HepG2 (cell line): ENCODE measurements around the gene EMP2. TPM values are rescaled to one million over a fixed set of nuclear protein-coding genes. Genes with fewer than 3 reads are reported as not detected.

Experiments
- ATAC-seq: fragments of 200-7000 bp; cut with Tn5 transposase; 3 replicates; pipeline ENCODE4 v1.9.1; 2020; ENCODE audit warnings: mild to moderate bottlenecking, moderate library complexity
- BruUV-seq: library from RNA; stranded (reverse); fragments of 400-500 nt; replicated peaks from 2 replicates; lab custom pipeline; 2021; lab: Mats Ljungman, UMichigan
- CTCF ChIA-PET: fragments of 300-600 bp; formaldehyde crosslinking; extraction: SDS; loops from one replicate; lab custom pipeline; 2021; ENCODE audit warnings: low total read pairs, inconsistent platforms, low intra/inter-chr PET ratio; lab: Yijun Ruan, JAX
- POLR2A ChIA-PET: fragments of 350-600 bp; sonication (Branson Sonifier 250); formaldehyde crosslinking; loops from one replicate; lab custom pipeline; 2020; ENCODE audit warnings: antibody characterized with exemption, inconsistent platforms; lab: Yijun Ruan, JAX
- DNase-seq: peaks from one replicate; pipeline ENCODE4 v3.0.0-alpha.2; 2015; ENCODE audit warnings: low spot score
- FAIRE-seq: peaks from 3 replicates; lab custom pipeline; 2011; peaks lifted over from hg19 to GRCh38; lab: Jason Lieb, UNC
- H2AFZ ChIP-seq: one replicate; pipeline ENCODE4 v1.6.1; 2011; ENCODE audit warnings: low read length, inconsistent platforms
- H3K27ac ChIP-seq: fragments of 300-600 bp; 3 replicates; pipeline ENCODE4 v1.8.0; 2011; ENCODE audit warnings: mixed run types, mild to moderate bottlenecking, mixed read lengths, low read length, inconsistent platforms; ENCODE audit not compliant: insufficient read depth; ENCODE audit errors: extremely low read length
- H3K27me3 ChIP-seq, 2 experiments: fragments of 200-600 bp in 1 of 2; 2 replicates in 1 of 2; 3 replicates in 1 of 2; pipeline versions ENCODE4 v1.6.0 to v1.8.0; 2011; ENCODE audit warnings: low read length in 2 of 2, mild to moderate bottlenecking in 2 of 2, moderate library complexity in 2 of 2, inconsistent platforms in 1 of 2; ENCODE audit not compliant: insufficient read depth in 2 of 2, control insufficient read depth in 1 of 2
- H3K36me3 ChIP-seq, 2 experiments: fragments of 200-600 bp in 1 of 2; replicated peaks in 1 of 2; 2 replicates in 1 of 2; 3 replicates in 1 of 2; pipeline versions ENCODE4 v1.5.1 to v1.8.0; 2011; ENCODE audit warnings: low read length in 2 of 2, inconsistent platforms in 1 of 2; ENCODE audit not compliant: insufficient read depth in 2 of 2, control insufficient read depth in 1 of 2
- H3K4me1 ChIP-seq: 2 replicates; pipeline ENCODE4 v1.5.1; 2012; ENCODE audit warnings: low read length, inconsistent platforms; ENCODE audit not compliant: insufficient read depth
- H3K4me2 ChIP-seq: 2 replicates; pipeline ENCODE4 v1.6.0; 2011; ENCODE audit warnings: low read depth, low read length, inconsistent platforms
- H3K4me3 ChIP-seq, 3 experiments: fragments of 200-600 bp in 1 of 3; sonication (generic), shearing (Covaris generic) in 1 of 3; replicated peaks in 1 of 3; 2 replicates each; pipeline ENCODE4 v1.5.1; 2011 to 2016; ENCODE audit warnings: low read length in 3 of 3, inconsistent platforms in 2 of 3, low read depth in 2 of 3, mild to moderate bottlenecking in 2 of 3, control low read depth in 1 of 3, mixed read lengths in 1 of 3; ENCODE audit not compliant: insufficient read depth in 1 of 3
- H3K79me2 ChIP-seq: one replicate; pipeline ENCODE4 v1.6.1; 2011; ENCODE audit warnings: low read length, inconsistent platforms; ENCODE audit not compliant: insufficient read depth
- H3K9ac ChIP-seq: 2 replicates; pipeline ENCODE4 v1.6.0; 2011; ENCODE audit warnings: mild to moderate bottlenecking, low read depth, low read length, inconsistent platforms; ENCODE audit not compliant: insufficient read depth
- H3K9me3 ChIP-seq: 2 replicates; pipeline ENCODE4 v1.5.1; 2012; ENCODE audit warnings: mild to moderate bottlenecking, low read length
- H4K20me1 ChIP-seq: 2 replicates; pipeline ENCODE4 v1.6.0; 2011; ENCODE audit warnings: inconsistent platforms, mild to moderate bottlenecking, low read length, moderate library complexity; ENCODE audit not compliant: insufficient read depth
- DNMT1 ChIP-seq: sonication (generic); formaldehyde crosslinking; IDR thresholded peaks from 2 replicates; pipeline ENCODE4 v1.5.1; 2020; ENCODE audit warnings: mild to moderate bottlenecking, missing genetic modification reagents
- FOXA1 ChIP-seq, 2 experiments: fragments of 450-650 bp in 1 of 2; sonication (generic) in 1 of 2; formaldehyde crosslinking in 1 of 2; IDR thresholded peaks; 2 replicates each; pipeline versions ENCODE4 v1.4.0 to v1.6.1; 2016 to 2020; ENCODE audit warnings: missing genetic modification reagents in 1 of 2
- GFI1 ChIP-seq: sonication (generic); formaldehyde crosslinking; IDR thresholded peaks from 2 replicates; pipeline ENCODE4 v1.5.0; 2020; ENCODE audit warnings: missing genetic modification reagents, mild to moderate bottlenecking, borderline replicate concordance
- HNRNPLL ChIP-seq: fragments of 200-400 bp; formaldehyde crosslinking; IDR thresholded peaks from 2 replicates; pipeline ENCODE4 v1.6.1; 2017; ENCODE audit warnings: mild to moderate bottlenecking, low read depth, low read length; ENCODE audit not compliant: poor library complexity, severe bottlenecking
- IRF2 ChIP-seq: IDR thresholded peaks from 2 replicates; pipeline ENCODE4 v1.6.1; 2018; ENCODE audit warnings: missing genetic modification reagents, missing compliant biosample characterization
- NAIF1 ChIP-seq: sonication (generic); formaldehyde crosslinking; IDR thresholded peaks from 2 replicates; pipeline ENCODE4 v1.5.0; 2020; ENCODE audit warnings: mild to moderate bottlenecking, missing genetic modification reagents, borderline replicate concordance
- NFYC ChIP-seq: IDR thresholded peaks from 2 replicates; pipeline ENCODE4 v1.6.1; 2016; ENCODE audit warnings: missing genetic modification reagents, missing compliant biosample characterization
- RXRA ChIP-seq: sonication (generic); formaldehyde crosslinking; IDR thresholded peaks from 2 replicates; pipeline ENCODE4 v1.5.1; 2020; ENCODE audit warnings: missing genetic modification reagents
- SOX6 ChIP-seq, 2 experiments: fragments of 450-650 bp in 1 of 2; sonication (generic) in 1 of 2; formaldehyde crosslinking in 1 of 2; IDR thresholded peaks; 2 replicates each; pipeline versions ENCODE4 v1.4.0 to v1.6.1; 2017 to 2020; ENCODE audit warnings: antibody characterized with exemption in 1 of 2, mild to moderate bottlenecking in 1 of 2, missing genetic modification reagents in 1 of 2
- THRA ChIP-seq: sonication (generic); formaldehyde crosslinking; IDR thresholded peaks from 2 replicates; pipeline ENCODE4 v1.4.0; 2020; ENCODE audit warnings: missing genetic modification reagents, borderline replicate concordance
- ZBTB38 ChIP-seq: sonication (generic); formaldehyde crosslinking; IDR thresholded peaks from 2 replicates; pipeline ENCODE4 v1.5.1; 2020; ENCODE audit warnings: mild to moderate bottlenecking, missing genetic modification reagents
- ZBTB7A ChIP-seq: sonication (generic); formaldehyde crosslinking; IDR thresholded peaks from 2 replicates; pipeline ENCODE4 v1.8.0; 2022; ENCODE audit warnings: mild to moderate bottlenecking, missing genetic modification reagents
- ZNF441 ChIP-seq: sonication (generic); formaldehyde crosslinking; IDR thresholded peaks from 2 replicates; pipeline ENCODE4 v1.7.0; 2021; ENCODE audit warnings: missing genetic modification reagents, borderline replicate concordance
- ZNF639 ChIP-seq: conservative IDR thresholded peaks from 2 replicates; pipeline ENCODE4 v1.6.1; 2018; ENCODE audit warnings: missing genetic modification reagents
- ZNF660 ChIP-seq: sonication (generic); formaldehyde crosslinking; IDR thresholded peaks from 2 replicates; pipeline ENCODE4 v1.5.1; 2020; ENCODE audit warnings: mild to moderate bottlenecking, low read depth, missing genetic modification reagents, borderline replicate concordance
- WGBS: methylation state at CpG from one replicate; pipeline ENCODE4 v1.1.6; 2017; ENCODE audit warnings: low lambda C conversion rate; 5-methylcytosine and 5-hydroxymethylcytosine counted together
- in situ Hi-C: cut with HindIII; loops from 2 replicates; pipeline ENCODE4 v1.10.0; 2017; ENCODE audit warnings: low pct_unique_long_range_greater_than_20kb; ENCODE audit not compliant: extremely low pct_ligation_motif_present
- intact Hi-C: fragments of 100-400 bp; cut with micrococcal nuclease; formaldehyde crosslinking; loops from one replicate; pipeline ENCODE4 v1.10.0; 2022; ENCODE audit not compliant: unreplicated experiment
- polyA plus RNA-seq, 8 experiments: library from polyadenylated mRNA; depleted of rRNA in 3 of 8; stranded (reverse) in 7 of 8; unstranded in 1 of 8; fragments of >200 nt; fragmentation: Illumina TruSeq in 4 of 8; extraction: Trizol in 4 of 8; gene quantifications; 2 replicates each; pipeline versions ENCODE4 v1.2.1 to v1.2.3, GENCODE V29; 2011 to 2016; ENCODE audit warnings: low read depth in 4 of 8, missing spikeins in 1 of 8, mixed read lengths in 1 of 8; ENCODE audit not compliant: insufficient read depth in 1 of 8
- total RNA-seq, 5 experiments: library from RNA; depleted of rRNA; stranded (reverse); fragments of >200 nt; fragmentation: Illumina TruSeq; extraction: Trizol; gene quantifications; 2 replicates each; pipeline ENCODE4 v1.2.3, GENCODE V29; 2016; ENCODE audit warnings: low read depth in 1 of 5
- TF ChIP-seq, protein P1 (sequence below): sonication (generic); formaldehyde crosslinking; IDR thresholded peaks from 2 replicates; pipeline ENCODE4 v1.4.0; 2020; ENCODE audit warnings: missing genetic modification reagents, mild to moderate bottlenecking, borderline replicate concordance

Gene EMP2
- total and polyA plus RNA-seq, 2 of the 13 experiments (the other 11 are each of a cell fraction or from before 2014, with no cell fraction given): 24.6 to 91.2 TPM

DNA sequence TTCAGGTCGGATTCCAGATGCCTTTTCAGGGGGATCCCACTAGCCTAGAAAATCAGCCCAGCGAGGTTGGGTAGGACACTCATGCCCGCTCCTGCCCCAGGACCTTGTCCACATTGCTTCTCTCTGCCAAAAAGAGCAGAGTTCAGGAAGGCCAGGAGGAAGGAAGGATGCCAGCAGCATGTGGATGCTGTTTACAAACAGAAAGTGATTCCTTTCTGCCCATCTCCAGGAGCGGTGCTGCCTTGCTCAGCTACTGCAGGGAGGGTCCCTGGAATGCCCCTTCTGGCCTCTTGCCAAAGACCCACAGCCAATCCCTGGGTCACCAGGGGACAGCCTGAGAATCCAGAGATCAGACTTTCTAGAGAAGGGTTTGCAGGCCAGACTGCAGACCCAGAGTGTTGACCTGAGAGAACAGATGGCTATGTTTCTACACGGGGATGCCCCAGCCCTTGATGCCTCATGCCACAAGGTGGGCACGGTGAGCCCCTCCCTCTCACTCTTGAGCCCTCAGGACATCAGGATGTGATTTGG, 32.3 kb upstream of the EMP2 start (continued):
- TF ChIP-seq RXRA (CRISPR knock-in tag) (peak; percentile 44; the same call in 1 of the 2 replicates), IRF2 (CRISPR knock-in tag) (peak; percentile 23; the same call in 1 of the 2 replicates), ZNF639 (CRISPR knock-in tag) (no peak), SOX6 (IDR thresholded peaks at IDR 0.05) (no peak), SOX6 (CRISPR knock-in tag; IDR thresholded peaks at IDR 0.05) (no peak), FOXA1 (IDR thresholded peaks at IDR 0.05) (no peak), FOXA1 (CRISPR knock-in tag; IDR thresholded peaks at IDR 0.05) (peak; percentile 60), DNMT1 (CRISPR knock-in tag) (0 out of 2 replicates have a peak, but pooled peaks have one; percentile 22), ZNF441 (peak; percentile 35; the same call in 1 of the 2 replicates), ZBTB7A (CRISPR knock-in tag) (no peak; the same call in 1 of the 2 replicates)

GRCh38 chr16:10611825-10612342, 31.5 kb upstream of the EMP2 start:
- intact Hi-C loops (no loop called here), in situ Hi-C loops (no loop called here)
- ATAC-seq: no peak
- no peak for DNase-seq
- H3K36me3 ChIP-seq: no peaks in the 10 kb centered on the region
- FAIRE-seq: no peak
- H2AFZ ChIP-seq: no peak overlapping the region
- H3K4me3 ChIP-seq: no peak overlapping the region
- ChIA-PET POLR2A (interaction anchor here (1.1 to 1.3 kb wide), 2 partner anchors 30 to 35 kb away, joined by 4 read pairs; no protein-coding TSS in a partner anchor), CTCF (no interaction called here)
- BruUV-seq: no TSS peak
- no peaks in the 10 kb centered on the region for H3K79me2 ChIP-seq
- H3K9ac ChIP-seq: 0 out of 2 replicates have a peak overlapping the region, but pooled peaks have one; percentile 0
- H3K27me3 ChIP-seq: 0 out of 5 replicates have a peak, but pooled peaks cover 0 to 5% of the 10 kb centered on the region in 2 experiments
- H3K4me1 ChIP-seq: peaks cover 85% of the 10 kb centered on the region
- H3K4me2 ChIP-seq: peak overlapping the region; percentile 26; the same call in 1 of the 2 replicates
- H3K27ac ChIP-seq: peak overlapping the region; percentile 78
- H3K9me3 ChIP-seq: no peaks in the 10 kb centered on the region
- no peaks in the 10 kb centered on the region for H4K20me1 ChIP-seq
- WGBS: 93% methylated on average over 6 of the region's 6 CpGs
- TF ChIP-seq ZNF660 (no peak), NFYC (peak; percentile 6; the same call in 1 of the 2 replicates), ZBTB38 (CRISPR knock-in tag) (0 out of 2 replicates have a peak, but pooled peaks have one; percentile 36), THRA (no peak), NAIF1 (no peak), GFI1 (CRISPR knock-in tag) (no peak), HNRNPLL (no peak)
- TF ChIP-seq, protein P1, sequence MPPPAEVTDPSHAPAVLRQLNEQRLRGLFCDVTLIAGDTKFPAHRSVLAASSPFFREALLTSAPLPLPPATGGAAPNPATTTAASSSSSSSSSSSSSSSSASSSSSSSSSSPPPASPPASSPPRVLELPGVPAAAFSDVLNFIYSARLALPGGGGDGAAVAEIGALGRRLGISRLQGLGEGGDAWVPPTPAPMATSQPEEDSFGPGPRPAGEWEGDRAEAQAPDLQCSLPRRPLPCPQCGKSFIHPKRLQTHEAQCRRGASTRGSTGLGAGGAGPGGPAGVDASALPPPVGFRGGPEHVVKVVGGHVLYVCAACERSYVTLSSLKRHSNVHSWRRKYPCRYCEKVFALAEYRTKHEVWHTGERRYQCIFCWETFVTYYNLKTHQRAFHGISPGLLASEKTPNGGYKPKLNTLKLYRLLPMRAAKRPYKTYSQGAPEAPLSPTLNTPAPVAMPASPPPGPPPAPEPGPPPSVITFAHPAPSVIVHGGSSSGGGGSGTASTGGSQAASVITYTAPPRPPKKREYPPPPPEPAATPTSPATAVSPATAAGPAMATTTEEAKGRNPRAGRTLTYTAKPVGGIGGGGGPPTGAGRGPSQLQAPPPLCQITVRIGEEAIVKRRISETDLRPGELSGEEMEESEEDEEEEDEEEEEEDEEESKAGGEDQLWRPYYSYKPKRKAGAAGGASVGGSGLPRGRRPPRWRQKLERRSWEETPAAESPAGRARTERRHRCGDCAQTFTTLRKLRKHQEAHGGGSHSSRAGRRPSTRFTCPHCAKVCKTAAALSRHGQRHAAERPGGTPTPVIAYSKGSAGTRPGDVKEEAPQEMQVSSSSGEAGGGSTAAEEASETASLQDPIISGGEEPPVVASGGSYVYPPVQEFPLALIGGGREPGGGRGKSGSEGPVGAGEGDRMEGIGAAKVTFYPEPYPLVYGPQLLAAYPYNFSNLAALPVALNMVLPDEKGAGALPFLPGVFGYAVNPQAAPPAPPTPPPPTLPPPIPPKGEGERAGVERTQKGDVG (CRISPR knock-in tag): no peak
